Coronary artery (tissue), 2 donors: ENCODE data around the gene NAT14.

Experiments
- DNase-seq: peaks from one replicate; pipeline ENCODE4 v3.0.0-alpha.2; 2017; ENCODE audit warnings: low spot score
- H3K27ac ChIP-seq, 2 donors: fragments of 200-600 bp; sonication (generic); one replicate each; pipeline ENCODE4 v1.5.1; 2016 to 2019
- H3K4me3 ChIP-seq: fragments of 200-600 bp; sonication (generic); 2 replicates; pipeline ENCODE4 v1.5.1; 2016; ENCODE audit warnings: mild to moderate bottlenecking, moderate library complexity
- CTCF ChIP-seq: fragments of 200-600 bp; sonication (generic); IDR thresholded peaks from one replicate; pipeline ENCODE4 v1.5.1; 2019; ENCODE audit warnings: antibody characterized with exemption

The NAT14 gene

GRCh38 chr19:55453511-55454260, 31.3 kb upstream of the NAT14 start:
- no peak for DNase-seq
- Histone ChIP-seq H3K27ac (no peak overlapping the region), H3K4me3 (no peak overlapping the region)
- TF ChIP-seq CTCF = no peak

GRCh38 chr19:55454787-55455243, 30.2 kb upstream of the NAT14 start:
- Histone ChIP-seq H3K4me3 (no peak overlapping the region), H3K27ac (no peak overlapping the region)
- TF ChIP-seq CTCF = peak; percentile 12
- DNase-seq = no peak

- DNase-seq = no peak
- Histone ChIP-seq H3K4me3 (no peak overlapping the region), H3K27ac (no peak overlapping the region)
- no peak for TF ChIP-seq CTCF
Observed at GRCh38 chr19:55455576-55456235, 29.3 kb upstream of the NAT14 start.

GRCh38 chr19:55456347-55456746, 28.6 kb upstream of the NAT14 start:
- TF ChIP-seq CTCF = no peak
- DNase-seq = no peak
- Histone ChIP-seq H3K4me3 (no peak overlapping the region), H3K27ac (no peak overlapping the region)

- no peak overlapping the region for H3K27ac ChIP-seq
- no peak overlapping the region for H3K4me3 ChIP-seq
- no peak for TF ChIP-seq CTCF
- no peak for DNase-seq
Observed at GRCh38 chr19:55457683-55458457, 27.1 kb upstream of the NAT14 start.

- no peak for DNase-seq
- no peak for TF ChIP-seq CTCF
- Histone ChIP-seq H3K4me3 (no peak overlapping the region), H3K27ac (peak overlapping the region in 1 of 2 donors; percentile 96)
Observed at GRCh38 chr19:55459551-55459949, 25.4 kb upstream of the NAT14 start.
